ENCODE results near the gene ASB2.

- TF ChIP-seq CTCF (IDR thresholded peaks at IDR 0.05 in 8 of 11, conservative IDR thresholded peaks at IDR 0.05 in 3 of 11): no peak
- TF ChIP-seq POLR2A (IDR thresholded peaks at IDR 0.05): no peak
- no peak for TF ChIP-seq POLR2AphosphoS5 (IDR thresholded peaks at IDR 0.05)
Observed at GRCh38 chr14:93964820-93965286, 11.5 kb downstream of the ASB2 start.
